GM23248 (cell line): ENCODE results near the gene EBF3. TPM values are rescaled to one million over a fixed set of nuclear protein-coding genes. Genes with fewer than 3 reads are reported as not detected.

Experiments used
- DNase-seq: peaks from one replicate; pipeline ENCODE4 v3.0.0-alpha.2; 2015
- H2AFZ ChIP-seq: fragments of 200-600 bp; sonication (generic); 2 replicates; pipeline ENCODE4 v1.6.1; 2016; ENCODE audit warnings: antibody characterized with exemption
- H3F3A ChIP-seq: fragments of 200-600 bp; sonication (generic); 2 replicates; pipeline ENCODE4 v1.6.1; 2016; ENCODE audit warnings: mild to moderate bottlenecking, antibody characterized with exemption, mixed run types; ENCODE audit not compliant: insufficient read depth
- H3K27ac ChIP-seq: fragments of 200-600 bp; sonication (generic); 2 replicates; pipeline ENCODE4 v1.5.1; 2016; ENCODE audit warnings: mild to moderate bottlenecking
- H3K27me3 ChIP-seq: fragments of 200-600 bp; sonication (generic); replicated peaks from 2 replicates; pipeline ENCODE4 v1.6.1; 2016; ENCODE audit warnings: mild to moderate bottlenecking; ENCODE audit not compliant: insufficient read depth
- H3K36me3 ChIP-seq: fragments of 200-600 bp; sonication (generic); 2 replicates; pipeline ENCODE4 v1.6.1; 2016; ENCODE audit warnings: low read depth, mild to moderate bottlenecking
- H3K4me1 ChIP-seq: fragments of 200-600 bp; sonication (generic); 2 replicates; pipeline ENCODE4 v1.6.1; 2016; ENCODE audit warnings: mild to moderate bottlenecking; ENCODE audit not compliant: insufficient read depth
- H3K4me2 ChIP-seq: fragments of 200-600 bp; sonication (generic); one replicate; pipeline ENCODE4 v1.6.1; 2016; ENCODE audit warnings: mild to moderate bottlenecking; ENCODE audit not compliant: unreplicated experiment
- H3K4me3 ChIP-seq: fragments of 200-600 bp; sonication (generic); 2 replicates; pipeline ENCODE4 v1.5.1; 2016; ENCODE audit warnings: mild to moderate bottlenecking
- H3K79me2 ChIP-seq: fragments of 200-600 bp; sonication (generic); 2 replicates; pipeline ENCODE4 v1.6.1; 2016; ENCODE audit warnings: mild to moderate bottlenecking; ENCODE audit not compliant: insufficient read depth
- H3K9ac ChIP-seq: fragments of 200-600 bp; sonication (generic); 2 replicates; pipeline ENCODE4 v1.6.1; 2016; ENCODE audit warnings: mild to moderate bottlenecking
- H3K9me2 ChIP-seq: fragments of 200-600 bp; sonication (generic); 2 replicates; pipeline ENCODE4 v1.6.1; 2016; ENCODE audit warnings: mixed run types, mild to moderate bottlenecking, moderate library complexity; ENCODE audit not compliant: insufficient read depth
- H3K9me3 ChIP-seq: fragments of 200-600 bp; sonication (generic); one replicate; pipeline ENCODE4 v1.6.1; 2017; ENCODE audit warnings: low read depth
- H4K20me1 ChIP-seq: fragments of 200-600 bp; sonication (generic); 2 replicates; pipeline ENCODE4 v1.6.0; 2016; ENCODE audit not compliant: insufficient read depth
- EZH2 ChIP-seq: fragments of 200-600 bp; sonication (generic); IDR thresholded peaks from 2 replicates; pipeline ENCODE4 v1.6.1; 2018; ENCODE audit warnings: antibody characterized with exemption, mild to moderate bottlenecking; ENCODE audit not compliant: insufficient read depth, poor library complexity, severe bottlenecking
- EZH2phosphoT487 ChIP-seq: fragments of 200-600 bp; sonication (generic); IDR thresholded peaks from 2 replicates; pipeline ENCODE4 v1.6.1; 2018; ENCODE audit warnings: antibody characterized with exemption, moderate library complexity, mild to moderate bottlenecking, low read depth; ENCODE audit not compliant: insufficient read depth
- WGBS, 2 experiments: methylation state at CpG; one replicate each; pipeline ENCODE4 v1.1.6; 2015 to 2017; ENCODE audit warnings: low lambda C conversion rate in 2 of 2, low coverage in 1 of 2; ENCODE audit errors: missing lambda C conversion rate in 2 of 2; 5-methylcytosine and 5-hydroxymethylcytosine counted together
- in situ Hi-C: fragments of 300-500 bp; cut with MboI; formaldehyde crosslinking; loops from 2 replicates; pipeline ENCODE4 v1.15.0; 2020
- polyA plus RNA-seq: library from polyadenylated mRNA; unstranded; fragments of >200 nt; fragmentation: Nextera tagmentation; extraction: Ambion mirVana; gene quantifications from 2 replicates; pipeline ENCODE4 v1.2.1, GENCODE V29; 2016
- total RNA-seq: library from RNA; depleted of rRNA; stranded (reverse); fragments of >200 nt; shearing (Covaris generic); gene quantifications from 2 replicates; pipeline ENCODE4 v1.2.3, GENCODE V29; 2014

The EBF3 gene
- total and polyA plus RNA-seq, 2 experiments from 2014 or later = 0.15 to 0.43 TPM

GRCh38 chr10:129850316-129850715 lies 113.8 kb downstream of the EBF3 start:
- in situ Hi-C loops = no loop called here

DNA sequence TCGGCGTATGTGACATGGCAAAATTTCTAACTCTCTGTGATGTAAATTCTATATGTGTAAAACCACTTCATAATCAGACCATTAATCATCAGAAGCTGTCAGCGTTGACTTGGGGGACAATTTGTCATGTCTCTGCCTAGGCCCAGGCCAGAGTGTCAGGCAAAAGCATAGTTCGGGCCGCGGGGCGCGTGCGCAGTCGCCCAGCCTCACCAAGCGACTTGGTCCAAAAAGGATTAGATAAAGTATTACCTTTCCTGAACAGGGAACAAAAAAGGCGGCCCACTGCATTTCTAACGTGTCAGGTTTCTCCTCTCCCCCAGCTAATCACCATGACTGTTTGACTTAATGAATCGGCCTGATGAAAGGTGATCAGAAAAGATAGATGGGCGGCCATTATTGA lies 114.2 kb downstream of the EBF3 start:
- no peak overlapping the region for H3K4me3 ChIP-seq
- no peaks in the 10 kb centered on the region for H3K79me2 ChIP-seq
- no peaks in the 10 kb centered on the region for H3K9me3 ChIP-seq
- H3K27ac ChIP-seq = no peak overlapping the region
- H3K27me3 ChIP-seq = no peaks in the 10 kb centered on the region
- H3K4me2 ChIP-seq = no peak overlapping the region
- TF ChIP-seq EZH2 (no peak), EZH2phosphoT487 (no peak)
- DNase-seq = no peak
- H3K4me1 ChIP-seq = no peaks in the 10 kb centered on the region
- WGBS, 2 experiments = 81 to 83% methylated on average over 15 of the region's 15 CpGs
- H3F3A ChIP-seq = no peaks in the 10 kb centered on the region
- no peak overlapping the region for H3K9ac ChIP-seq
- no peak overlapping the region for H2AFZ ChIP-seq
- H3K9me2 ChIP-seq = no peaks in the 10 kb centered on the region
- H3K36me3 ChIP-seq = no peaks in the 10 kb centered on the region
- no peaks in the 10 kb centered on the region for H4K20me1 ChIP-seq
- in situ Hi-C loops = no loop called here

More at GRCh38 chr10:129850316-129850715, 113.8 kb downstream of the EBF3 start:
- Histone ChIP-seq H3K9me3 (no peaks in the 10 kb centered on the region), H3K9me2 (no peaks in the 10 kb centered on the region), H3K4me1 (no peaks in the 10 kb centered on the region), H3F3A (no peaks in the 10 kb centered on the region), H4K20me1 (no peaks in the 10 kb centered on the region), H3K27me3 (no peaks in the 10 kb centered on the region), H3K79me2 (no peaks in the 10 kb centered on the region), H3K4me2 (no peak overlapping the region), H3K36me3 (no peaks in the 10 kb centered on the region), H3K27ac (no peak overlapping the region), H2AFZ (no peak overlapping the region), H3K4me3 (no peak overlapping the region), H3K9ac (no peak overlapping the region)
- TF ChIP-seq EZH2phosphoT487 (no peak), EZH2 (no peak)
- DNase-seq = no peak
- 62 to 64% methylated on average over 10 of the region's 10 CpGs for WGBS, 2 experiments

GRCh38 chr10:129849452-129849750 lies 114.7 kb downstream of the EBF3 start:
- Histone ChIP-seq H3K79me2 (no peaks in the 10 kb centered on the region), H3K4me3 (no peak overlapping the region), H3K4me2 (no peak overlapping the region), H3K36me3 (no peaks in the 10 kb centered on the region), H3K9me2 (no peaks in the 10 kb centered on the region), H4K20me1 (no peaks in the 10 kb centered on the region), H3K9ac (no peak overlapping the region), H3K9me3 (no peaks in the 10 kb centered on the region), H3K4me1 (no peaks in the 10 kb centered on the region), H3F3A (no peaks in the 10 kb centered on the region), H3K27ac (no peak overlapping the region), H3K27me3 (no peaks in the 10 kb centered on the region), H2AFZ (no peak overlapping the region)
- 80 to 88% methylated on average over 19 of the region's 19 CpGs for WGBS, 2 experiments
- no peak for DNase-seq
- no peak for TF ChIP-seq EZH2
- no peak for TF ChIP-seq EZH2phosphoT487
- in situ Hi-C loops = no loop called here

GRCh38 chr10:129848696-129849451 lies 115.2 kb downstream of the EBF3 start:
- WGBS, 2 experiments = 71 to 72% methylated on average over 19 of the region's 19 CpGs
- in situ Hi-C loops = no loop called here
- Histone ChIP-seq H3K27me3 (no peaks in the 10 kb centered on the region), H3F3A (no peaks in the 10 kb centered on the region), H3K9me3 (no peaks in the 10 kb centered on the region), H3K4me1 (no peaks in the 10 kb centered on the region), H4K20me1 (no peaks in the 10 kb centered on the region), H3K4me2 (no peak overlapping the region), H2AFZ (no peak overlapping the region), H3K27ac (no peak overlapping the region), H3K9me2 (no peaks in the 10 kb centered on the region), H3K79me2 (no peaks in the 10 kb centered on the region), H3K4me3 (no peak overlapping the region), H3K36me3 (no peaks in the 10 kb centered on the region), H3K9ac (no peak overlapping the region)
- TF ChIP-seq EZH2phosphoT487 = no peak
- no peak for TF ChIP-seq EZH2
- peak; percentile 12 for DNase-seq
